Activated T-cell treated with anti-CD3 and anti-CD28 coated beads for 4 hours (primary cell): ENCODE measurements around the gene APCDD1L.
"Not testable (repeated sequence)": the region's sequence is repeated elsewhere in the genome, so short reads cannot be mapped to it uniquely, and the experiment has no call there.

Experiments used
- DNase-seq: peaks from one replicate; pipeline ENCODE4 v3.0.0-alpha.2; 2020

The APCDD1L gene

GRCh38 chr20:58513580-58514285 is 1.5 kb downstream of the APCDD1L start:
- DNase-seq = no peak

- no peak for DNase-seq
Observed at GRCh38 chr20:58512808-58513552, 2.2 kb downstream of the APCDD1L start.

- no peak for DNase-seq
Observed at GRCh38 chr20:58511861-58512260, 3.3 kb downstream of the APCDD1L start.

GRCh38 chr20:58511364-58511763 is 3.8 kb downstream of the APCDD1L start:
- DNase-seq = no peak

- no peak for DNase-seq
Observed at GRCh38 chr20:58510921-58511320, 4.3 kb downstream of the APCDD1L start.

- DNase-seq = no peak
Observed at GRCh38 chr20:58508762-58509395, 6.3 kb downstream of the APCDD1L start.

GRCh38 chr20:58506999-58507398 is 8.2 kb downstream of the APCDD1L start:
- not testable (repeated sequence) for DNase-seq

- DNase-seq = no peak
Observed at GRCh38 chr20:58504566-58504965, 10.6 kb downstream of the APCDD1L start.

GRCh38 chr20:58503668-58504067 is 11.5 kb downstream of the APCDD1L start:
- DNase-seq = no peak

GRCh38 chr20:58500256-58500655 is 14.9 kb downstream of the APCDD1L start:
- DNase-seq = no peak

GRCh38 chr20:58498470-58499068 is 16.6 kb downstream of the APCDD1L start:
- DNase-seq = no peak

- no peak for DNase-seq
Observed at GRCh38 chr20:58497724-58498469, 17.3 kb downstream of the APCDD1L start.

GRCh38 chr20:58497076-58497641 is 18.0 kb downstream of the APCDD1L start:
- DNase-seq = no peak

GRCh38 chr20:58496429-58496769 is 18.8 kb downstream of the APCDD1L start:
- DNase-seq = no peak

- no peak for DNase-seq
Observed at GRCh38 chr20:58495623-58496428, 19.4 kb downstream of the APCDD1L start.

- DNase-seq = no peak
Observed at GRCh38 chr20:58494923-58495622, 20.1 kb downstream of the APCDD1L start.

GRCh38 chr20:58492795-58493524 is 22.2 kb downstream of the APCDD1L start:
- no peak for DNase-seq

GRCh38 chr20:58492074-58492718 is 23.0 kb downstream of the APCDD1L start:
- no peak for DNase-seq

- DNase-seq = no peak
Observed at GRCh38 chr20:58486207-58486606, 29.0 kb downstream of the APCDD1L start.

GRCh38 chr20:58485393-58485792 is 29.8 kb downstream of the APCDD1L start:
- no peak for DNase-seq
